Measurements from ENCODE around the gene THPO.

Gene THPO

DNA sequence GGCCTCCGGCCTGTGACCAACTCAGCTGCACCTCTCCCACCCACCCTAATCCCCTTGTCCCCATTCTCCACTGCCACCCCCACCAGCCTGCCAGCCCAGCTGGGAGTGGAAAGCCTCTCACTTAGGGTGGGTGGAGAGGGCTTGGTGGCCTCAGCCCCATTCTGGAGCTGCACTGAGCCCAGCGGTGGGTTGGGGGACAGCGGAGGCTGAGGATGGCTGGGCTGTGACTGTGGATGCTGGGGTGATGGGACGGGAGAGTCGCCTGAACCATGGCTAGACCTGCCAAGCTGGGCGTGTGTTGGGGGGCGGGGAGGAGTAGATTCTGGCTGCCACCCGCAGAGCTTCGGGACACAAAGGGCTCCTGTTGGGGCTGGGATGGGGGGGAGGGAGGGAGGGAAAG lies 18.4 kb downstream of the THPO start:
- Histone ChIP-seq H3K4me1 (ENCODE audit: control insufficient read depth, insufficient read depth, low read length) (peaks cover 20% of the 10 kb centered on the region), H3K27me3 (ENCODE audit: control insufficient read depth, insufficient read depth, low read length) (no peaks in the 10 kb centered on the region), H3K9ac (ENCODE audit: low read length) (no peak overlapping the region), H3K4me3 (ENCODE audit: low read length) (no peak overlapping the region), H3K36me3 (ENCODE audit: control insufficient read depth, insufficient read depth, low read length) (no peaks in the 10 kb centered on the region), H3K9me3 (ENCODE audit: control insufficient read depth, low read length) (no peaks in the 10 kb centered on the region)

DNA sequence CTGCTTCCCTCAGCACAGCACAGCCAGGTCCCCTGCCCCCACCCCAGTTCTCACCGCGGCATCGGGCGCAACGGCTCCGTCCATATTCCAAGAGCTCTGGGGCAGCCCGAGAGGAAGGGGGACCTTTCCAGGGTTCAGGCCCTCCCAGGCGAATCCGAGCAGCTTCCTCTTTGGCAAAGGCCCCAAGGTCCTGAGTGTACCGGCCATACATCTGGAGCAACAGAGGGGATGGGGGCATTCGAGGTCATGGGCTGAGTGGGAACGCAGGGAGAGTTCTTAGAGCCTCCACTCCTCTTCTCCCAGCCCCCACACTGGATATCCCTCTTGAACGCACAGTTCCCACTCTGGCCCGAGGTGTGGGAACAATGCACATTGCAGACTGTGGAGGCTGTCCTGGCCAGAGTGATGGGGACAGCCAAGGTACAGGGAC lies 19.1 kb downstream of the THPO start:
- no peaks in the 10 kb centered on the region for H3K36me3 ChIP-seq (ENCODE audit: control insufficient read depth, insufficient read depth, low read length)
- no peaks in the 10 kb centered on the region for H3K27me3 ChIP-seq (ENCODE audit: control insufficient read depth, insufficient read depth, low read length)
- H3K4me3 ChIP-seq (ENCODE audit: low read length): no peak overlapping the region
- peaks cover 17% of the 10 kb centered on the region for H3K4me1 ChIP-seq (ENCODE audit: control insufficient read depth, insufficient read depth, low read length)
- H3K9me3 ChIP-seq (ENCODE audit: control insufficient read depth, low read length): no peaks in the 10 kb centered on the region
- H3K9ac ChIP-seq (ENCODE audit: low read length): no peak overlapping the region

DNA sequence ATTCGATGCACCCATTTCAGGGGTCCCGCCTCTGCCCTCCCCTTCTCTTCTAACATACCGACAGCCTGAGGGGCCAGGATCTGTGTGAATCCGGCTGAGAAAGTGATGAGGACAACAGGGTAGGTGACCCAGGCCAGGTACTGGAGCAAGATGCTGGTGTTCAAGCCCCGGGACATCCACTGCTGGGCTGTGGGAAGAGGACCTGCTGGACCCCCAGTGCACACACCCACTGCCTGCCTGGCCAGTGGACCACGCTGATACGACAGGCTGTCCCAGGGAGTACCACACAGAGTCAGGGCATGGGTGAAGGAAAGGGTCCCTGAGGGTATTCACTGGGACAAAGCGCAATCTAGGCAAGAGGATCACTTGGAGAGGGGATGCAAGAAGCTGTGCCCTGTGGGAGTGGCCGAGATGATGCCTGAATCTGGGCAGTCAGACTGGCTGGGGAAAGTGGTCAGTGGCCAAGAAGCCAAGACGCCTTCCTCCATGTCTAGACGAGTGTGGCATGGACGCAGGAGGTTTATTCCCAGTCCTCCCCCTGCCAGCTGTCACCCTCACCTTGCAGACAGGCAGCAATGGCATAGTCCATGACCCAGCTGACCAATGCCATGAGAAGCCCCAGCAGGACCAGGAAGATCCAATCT lies 19.8 kb downstream of the THPO start:
- H3K4me1 ChIP-seq (ENCODE audit: control insufficient read depth, insufficient read depth, low read length): peaks cover 14% of the 10 kb centered on the region

DNA sequence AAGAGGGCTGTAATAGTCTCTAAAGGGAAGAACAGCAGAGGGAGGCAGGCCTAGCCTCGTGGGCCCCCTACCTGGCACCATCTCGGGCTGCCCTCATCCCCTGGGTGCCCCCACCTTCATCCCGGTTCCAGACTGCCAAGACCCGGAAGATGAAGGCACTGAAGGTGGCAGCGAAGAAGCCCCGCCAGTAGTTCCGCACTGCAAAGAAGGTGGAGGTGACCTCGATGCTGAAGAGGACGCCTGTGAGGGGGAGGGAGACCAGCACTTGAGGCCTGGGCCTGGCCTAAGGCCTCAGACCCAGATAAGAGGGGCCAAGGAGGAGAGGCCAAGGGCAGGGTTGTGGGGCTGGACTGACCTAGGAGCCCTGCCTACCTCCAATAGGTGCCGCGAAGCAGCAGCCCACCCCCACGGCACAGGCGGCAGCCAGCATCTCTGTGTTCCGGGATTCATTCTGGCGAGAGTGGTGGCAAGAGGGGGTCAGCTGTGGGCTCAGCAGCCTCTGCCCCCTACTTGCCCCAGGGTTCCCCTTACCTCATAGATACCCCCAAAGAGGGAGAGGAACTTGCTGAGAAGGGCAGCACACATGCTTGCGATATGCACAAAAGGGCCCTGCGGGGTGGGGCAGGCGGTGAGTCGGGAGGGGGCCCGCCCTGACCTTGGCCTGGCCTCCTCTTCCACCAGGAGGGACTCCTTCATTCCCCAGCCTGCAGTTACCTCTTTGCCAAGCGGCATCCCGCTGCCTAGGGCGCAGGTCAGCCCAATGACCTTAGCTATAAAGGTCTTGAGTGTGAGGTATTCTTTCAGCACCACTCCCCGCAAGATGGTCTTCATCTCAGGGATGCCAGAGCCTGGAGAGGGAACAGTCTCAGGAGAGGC lies 20.5 kb downstream of the THPO start:
- Histone ChIP-seq H3K36me3 (ENCODE audit: control insufficient read depth, insufficient read depth, low read length) (no peaks in the 10 kb centered on the region), H3K27me3 (ENCODE audit: control insufficient read depth, insufficient read depth, low read length) (no peaks in the 10 kb centered on the region)

More for the DNA sequence above, 19.8 kb downstream of the THPO start:
- Histone ChIP-seq H3K27me3 (ENCODE audit: control insufficient read depth, insufficient read depth, low read length) (no peaks in the 10 kb centered on the region), H3K36me3 (ENCODE audit: control insufficient read depth, insufficient read depth, low read length) (no peaks in the 10 kb centered on the region), H3K4me3 (ENCODE audit: low read length) (no peak overlapping the region), H3K9ac (ENCODE audit: low read length) (no peak overlapping the region), H3K9me3 (ENCODE audit: control insufficient read depth, low read length) (no peaks in the 10 kb centered on the region)

DNA sequence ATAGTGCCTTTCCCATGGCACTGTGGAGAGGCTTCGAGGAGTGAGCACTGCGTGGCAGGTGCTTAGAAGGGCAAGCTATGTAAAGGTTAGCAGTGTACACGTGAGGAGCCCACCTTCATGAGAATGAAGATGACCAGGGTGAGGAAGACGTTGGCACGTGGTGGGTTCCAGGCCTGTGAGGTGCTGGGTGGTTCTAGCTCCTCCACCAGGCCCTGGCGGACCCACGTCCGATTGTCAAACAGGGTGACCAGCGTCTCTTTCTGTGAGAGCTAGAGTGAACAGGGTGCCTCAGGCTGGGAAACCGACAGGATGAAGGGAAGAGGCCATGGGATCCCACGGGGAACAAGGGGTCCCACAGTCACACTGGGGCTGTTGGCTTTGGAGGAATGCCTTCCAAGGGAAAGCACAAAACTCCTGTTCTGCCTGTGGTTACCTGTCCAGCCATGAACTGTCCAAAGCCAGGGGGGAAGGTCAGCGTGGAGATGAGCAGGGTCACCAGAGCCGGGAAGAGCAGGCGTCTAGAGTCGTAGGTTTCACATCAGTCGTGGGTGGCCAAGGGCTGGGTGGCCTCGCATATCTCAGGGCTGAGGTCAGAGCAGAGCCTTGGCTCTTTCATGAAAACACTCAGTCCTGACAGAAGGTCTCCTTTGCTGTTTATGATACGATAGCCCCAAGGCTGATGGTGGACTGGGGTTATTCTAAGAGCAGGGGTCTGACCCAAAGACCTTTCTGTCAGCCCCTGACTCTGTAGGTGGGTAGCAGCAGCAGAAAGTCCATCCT lies 22.6 kb downstream of the THPO start:
- H3K9ac ChIP-seq (ENCODE audit: low read length): no peak overlapping the region
- H3K9me3 ChIP-seq (ENCODE audit: control insufficient read depth, low read length): no peaks in the 10 kb centered on the region
- H3K36me3 ChIP-seq (ENCODE audit: control insufficient read depth, insufficient read depth, low read length): no peaks in the 10 kb centered on the region
- H3K4me3 ChIP-seq (ENCODE audit: low read length): no peak overlapping the region
- H3K27me3 ChIP-seq (ENCODE audit: control insufficient read depth, insufficient read depth, low read length): no peaks in the 10 kb centered on the region
- peaks cover 31% of the 10 kb centered on the region for H3K4me1 ChIP-seq (ENCODE audit: control insufficient read depth, insufficient read depth, low read length)

More for the DNA sequence above, 20.5 kb downstream of the THPO start:
- Histone ChIP-seq H3K9ac (ENCODE audit: low read length) (no peak overlapping the region), H3K4me1 (ENCODE audit: control insufficient read depth, insufficient read depth, low read length) (peaks cover 20% of the 10 kb centered on the region), H3K4me3 (ENCODE audit: low read length) (no peak overlapping the region), H3K9me3 (ENCODE audit: control insufficient read depth, low read length) (no peaks in the 10 kb centered on the region)

DNA sequence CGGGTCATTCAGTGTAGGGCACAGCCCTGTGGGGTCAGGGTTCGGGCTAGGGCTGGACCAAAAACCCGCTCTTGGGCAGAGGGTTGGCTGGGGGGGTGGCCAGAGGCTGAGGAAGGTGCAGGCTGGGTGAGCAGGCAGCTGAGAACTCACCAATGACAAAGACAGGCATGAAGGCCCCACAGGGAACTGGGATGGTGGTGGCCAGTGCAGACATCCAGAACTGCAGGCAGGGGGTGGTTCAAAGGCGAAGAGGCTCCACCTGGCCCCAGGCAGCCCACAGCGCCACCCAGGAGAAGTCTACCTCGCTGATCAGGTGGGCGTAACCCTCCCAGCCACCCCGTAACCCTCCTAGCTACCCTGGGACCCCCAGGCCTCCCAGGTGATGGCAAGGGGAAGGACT lies 23.3 kb downstream of the THPO start:
- H3K4me1 ChIP-seq (ENCODE audit: control insufficient read depth, insufficient read depth, low read length): peaks cover 29% of the 10 kb centered on the region
- no peaks in the 10 kb centered on the region for H3K36me3 ChIP-seq (ENCODE audit: control insufficient read depth, insufficient read depth, low read length)
- H3K27me3 ChIP-seq (ENCODE audit: control insufficient read depth, insufficient read depth, low read length): no peaks in the 10 kb centered on the region
- H3K9me3 ChIP-seq (ENCODE audit: control insufficient read depth, low read length): no peaks in the 10 kb centered on the region
- H3K4me3 ChIP-seq (ENCODE audit: low read length): no peak overlapping the region
- no peak overlapping the region for H3K9ac ChIP-seq (ENCODE audit: low read length)

DNA sequence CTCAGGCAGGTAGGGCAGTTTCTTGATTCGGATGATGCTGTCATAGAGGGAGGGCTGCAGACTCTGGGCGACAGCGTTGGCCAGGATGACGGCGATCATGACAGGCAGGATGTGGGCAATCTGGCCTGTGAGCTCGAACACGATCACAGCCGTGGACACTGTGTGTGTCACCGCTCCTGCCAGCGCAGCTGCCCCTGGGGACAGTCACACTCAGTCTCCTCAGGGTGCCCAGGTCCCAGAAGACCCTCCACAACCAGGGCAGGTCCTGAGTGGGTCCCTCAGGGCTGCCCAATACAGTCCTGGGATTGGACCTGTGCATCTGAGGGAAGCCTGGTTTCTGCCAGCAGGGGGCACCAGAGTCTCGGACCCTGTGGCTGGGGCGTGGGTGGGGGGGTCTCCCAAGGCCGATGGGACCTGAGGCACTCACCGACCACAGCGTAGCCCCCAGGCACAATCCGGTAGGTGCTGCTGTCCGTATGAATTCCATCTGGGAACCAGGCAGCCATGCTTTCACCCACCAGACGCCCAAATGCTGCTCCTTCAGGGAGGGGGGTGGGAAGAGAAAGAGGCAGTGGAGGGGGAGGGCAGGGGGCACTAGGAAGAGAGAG lies 23.8 kb downstream of the THPO start:
- Histone ChIP-seq H3K4me1 (ENCODE audit: control insufficient read depth, insufficient read depth, low read length) (peaks cover 33% of the 10 kb centered on the region), H3K27me3 (ENCODE audit: control insufficient read depth, insufficient read depth, low read length) (no peaks in the 10 kb centered on the region), H3K4me3 (ENCODE audit: low read length) (no peak overlapping the region), H3K9me3 (ENCODE audit: control insufficient read depth, low read length) (no peaks in the 10 kb centered on the region), H3K36me3 (ENCODE audit: control insufficient read depth, insufficient read depth, low read length) (no peaks in the 10 kb centered on the region), H3K9ac (ENCODE audit: low read length) (no peak overlapping the region)

DNA sequence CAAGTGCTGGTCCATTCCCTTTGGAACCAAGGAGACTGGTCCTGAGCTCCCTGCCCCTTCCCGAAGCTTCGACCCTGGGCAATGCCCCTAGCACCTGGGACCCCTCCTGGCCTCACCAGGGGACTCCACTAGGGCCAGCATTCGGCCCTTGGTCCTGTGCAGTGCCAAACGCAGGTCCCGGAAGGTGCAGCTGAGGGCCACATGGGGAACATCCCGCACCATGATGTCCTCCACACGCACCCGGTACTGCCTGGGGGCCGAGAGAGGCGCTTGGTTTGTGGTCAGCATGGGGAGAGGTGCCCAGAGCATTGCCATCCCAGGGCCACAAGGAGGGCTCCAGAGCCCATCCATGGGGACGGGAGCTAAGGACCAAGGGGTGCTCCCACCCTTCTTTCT lies 24.5 kb downstream of the THPO start:
- Histone ChIP-seq H3K9me3 (ENCODE audit: control insufficient read depth, low read length) (no peaks in the 10 kb centered on the region), H3K4me1 (ENCODE audit: control insufficient read depth, insufficient read depth, low read length) (peaks cover 33% of the 10 kb centered on the region), H3K9ac (ENCODE audit: low read length) (no peak overlapping the region), H3K4me3 (ENCODE audit: low read length) (no peak overlapping the region), H3K27me3 (ENCODE audit: control insufficient read depth, insufficient read depth, low read length) (no peaks in the 10 kb centered on the region), H3K36me3 (ENCODE audit: control insufficient read depth, insufficient read depth, low read length) (no peaks in the 10 kb centered on the region)

DNA sequence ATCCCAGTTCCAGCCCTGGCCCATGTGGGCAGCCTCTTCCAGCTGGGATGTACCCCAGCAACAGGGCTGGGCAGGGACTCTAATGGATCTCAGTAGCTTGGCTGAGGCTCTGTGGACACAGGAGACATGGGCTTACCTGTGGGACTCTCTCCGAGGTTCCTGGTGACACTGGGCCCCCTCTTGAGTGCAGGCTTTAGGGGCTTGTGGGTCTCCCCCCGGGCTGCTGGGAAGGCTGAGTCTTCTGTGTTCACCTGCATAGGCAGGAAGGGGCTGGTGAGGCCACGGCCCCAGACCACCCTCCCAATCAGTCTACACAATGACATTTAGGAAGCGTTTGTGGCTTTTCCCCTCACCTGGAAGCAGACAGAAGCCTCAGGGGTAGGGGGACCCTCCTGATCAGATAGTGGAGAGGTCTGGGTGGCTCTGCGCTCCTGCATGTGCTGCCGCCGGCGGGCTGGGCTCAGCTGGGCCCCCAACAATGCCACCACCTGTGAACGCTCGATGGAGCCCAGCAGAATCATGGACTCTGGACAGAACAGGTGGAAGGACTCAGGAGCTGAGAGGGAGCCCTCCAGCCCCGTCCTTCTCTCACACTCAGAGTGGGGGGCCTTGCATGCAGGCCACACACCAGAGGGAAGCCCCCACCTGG lies 25.0 kb downstream of the THPO start:
- no peak overlapping the region for H3K4me3 ChIP-seq (ENCODE audit: low read length)
- H3K9ac ChIP-seq (ENCODE audit: low read length): no peak overlapping the region
- no peaks in the 10 kb centered on the region for H3K36me3 ChIP-seq (ENCODE audit: control insufficient read depth, insufficient read depth, low read length)
- H3K9me3 ChIP-seq (ENCODE audit: control insufficient read depth, low read length): no peaks in the 10 kb centered on the region
- H3K27me3 ChIP-seq (ENCODE audit: control insufficient read depth, insufficient read depth, low read length): no peaks in the 10 kb centered on the region
- peaks cover 33% of the 10 kb centered on the region for H3K4me1 ChIP-seq (ENCODE audit: control insufficient read depth, insufficient read depth, low read length)

DNA sequence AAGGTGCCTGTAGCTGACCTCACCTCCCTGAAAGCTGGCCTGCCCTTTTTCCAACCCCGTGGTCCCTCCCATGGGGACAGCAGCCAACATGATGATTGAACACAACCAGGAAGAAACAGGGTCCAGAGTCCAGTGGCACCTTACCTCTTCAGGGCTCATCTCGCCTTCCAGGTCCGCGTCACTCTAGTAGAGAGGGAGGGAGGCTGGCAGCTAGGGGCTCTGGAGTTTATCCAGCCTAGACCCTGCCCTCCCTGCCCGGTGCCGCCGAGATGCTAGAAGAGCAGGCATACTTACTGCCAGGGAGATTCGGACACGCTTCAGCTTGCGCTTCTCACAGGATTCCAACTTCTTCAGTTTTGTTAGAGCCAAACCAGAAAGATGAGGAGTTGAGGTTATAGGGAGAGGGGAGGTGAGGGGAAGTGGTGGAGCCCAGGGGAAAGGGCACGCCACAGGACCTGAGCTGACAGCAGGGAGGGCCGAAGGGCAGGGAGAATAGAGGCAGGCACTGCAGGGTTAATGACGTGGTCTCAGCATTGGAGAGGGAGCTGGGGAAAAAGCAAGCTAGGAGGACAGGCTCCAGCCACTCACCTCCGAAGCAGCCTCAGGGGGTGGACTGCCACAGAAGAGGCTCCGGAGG lies 25.7 kb downstream of the THPO start:
- Histone ChIP-seq H3K36me3 (ENCODE audit: control insufficient read depth, insufficient read depth, low read length) (no peaks in the 10 kb centered on the region), H3K4me3 (ENCODE audit: low read length) (peak overlapping the region; percentile 10), H3K27me3 (ENCODE audit: control insufficient read depth, insufficient read depth, low read length) (no peaks in the 10 kb centered on the region), H3K9ac (ENCODE audit: low read length) (peak overlapping the region; percentile 66), H3K4me1 (ENCODE audit: control insufficient read depth, insufficient read depth, low read length) (peaks cover 33% of the 10 kb centered on the region), H3K9me3 (ENCODE audit: control insufficient read depth, low read length) (no peaks in the 10 kb centered on the region)

DNA sequence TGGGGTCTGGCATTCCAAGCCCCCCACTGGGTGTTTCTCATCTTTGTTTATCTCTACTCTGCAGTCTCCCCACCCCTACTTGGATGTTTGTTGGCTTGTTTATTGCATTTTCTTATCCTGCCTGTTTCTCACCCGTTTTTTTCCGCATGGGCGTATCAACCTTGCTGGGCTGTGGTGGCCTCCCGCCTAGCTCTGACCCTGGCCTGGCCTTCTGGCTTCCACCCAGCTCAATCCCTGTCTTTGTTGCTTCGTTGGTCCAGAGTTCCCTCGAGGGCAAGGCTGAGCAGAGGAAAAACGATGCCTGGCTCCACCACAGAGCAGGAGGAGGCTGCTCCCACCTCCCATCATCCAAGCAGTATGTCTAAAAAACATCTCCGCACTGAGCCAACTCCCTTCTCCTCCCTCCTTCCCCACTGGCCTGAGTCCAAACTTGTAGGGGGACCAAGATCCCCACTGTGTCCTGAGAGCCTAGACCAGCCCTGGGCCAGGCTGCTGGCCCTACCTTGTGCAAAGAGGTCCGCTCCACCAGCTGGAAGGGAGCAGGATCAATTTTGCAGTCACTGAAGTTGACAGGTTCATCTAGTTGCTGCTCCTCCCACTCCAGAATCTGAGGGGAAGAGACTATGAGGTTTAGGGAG lies 26.4 kb downstream of the THPO start:
- Histone ChIP-seq H3K9ac (ENCODE audit: low read length) (peak overlapping the region; percentile 66), H3K4me1 (ENCODE audit: control insufficient read depth, insufficient read depth, low read length) (peaks cover 33% of the 10 kb centered on the region)

More for the DNA sequence above, 26.4 kb downstream of the THPO start:
- H3K27me3 ChIP-seq (ENCODE audit: control insufficient read depth, insufficient read depth, low read length): no peaks in the 10 kb centered on the region
- H3K4me3 ChIP-seq (ENCODE audit: low read length): no peak overlapping the region
- H3K36me3 ChIP-seq (ENCODE audit: control insufficient read depth, insufficient read depth, low read length): no peaks in the 10 kb centered on the region
- H3K9me3 ChIP-seq (ENCODE audit: control insufficient read depth, low read length): no peaks in the 10 kb centered on the region

Data from mucosa of stomach (tissue), 1 donor.